Measurements from ENCODE around the gene CNTNAP2.

CNTNAP2 gene

GRCh38 chr7:147069771-147070170 is 953.2 kb downstream of the CNTNAP2 start:
- Histone ChIP-seq H2AFZ (ENCODE audit: low read depth) (no peak overlapping the region), H3K4me2 (no peak overlapping the region), H3K4me1 (ENCODE audit: low read depth, poor library complexity, severe bottlenecking) (no peaks in the 10 kb centered on the region), H3K4me3 (IDR thresholded peaks at IDR 0.05; ENCODE audit: insufficient read depth, low read depth, low read length) (no peak overlapping the region), H3K9ac (no peak overlapping the region), H3K27me3 (ENCODE audit: insufficient read depth, low read depth) (no peaks in the 10 kb centered on the region), H4K20me1 (ENCODE audit: insufficient read depth) (no peaks in the 10 kb centered on the region), H3K79me2 (ENCODE audit: insufficient read depth, low read depth) (no peaks in the 10 kb centered on the region), H3K27ac (no peak overlapping the region), H3K36me3 (ENCODE audit: insufficient read depth) (no peaks in the 10 kb centered on the region)
- TF ChIP-seq CTCF (conservative IDR thresholded peaks at IDR 0.05; ENCODE audit: low read depth, low read length) = no peak

- Histone ChIP-seq H3K36me3 (ENCODE audit: insufficient read depth) (no peaks in the 10 kb centered on the region), H3K9ac (no peak overlapping the region), H3K27ac (no peak overlapping the region), H3K4me3 (IDR thresholded peaks at IDR 0.05; ENCODE audit: insufficient read depth, low read depth, low read length) (no peak overlapping the region), H3K4me2 (no peak overlapping the region), H2AFZ (ENCODE audit: low read depth) (no peak overlapping the region), H3K27me3 (ENCODE audit: insufficient read depth, low read depth) (no peaks in the 10 kb centered on the region), H3K4me1 (ENCODE audit: low read depth, poor library complexity, severe bottlenecking) (no peaks in the 10 kb centered on the region), H3K79me2 (ENCODE audit: insufficient read depth, low read depth) (no peaks in the 10 kb centered on the region), H4K20me1 (ENCODE audit: insufficient read depth) (no peaks in the 10 kb centered on the region)
- TF ChIP-seq CTCF (conservative IDR thresholded peaks at IDR 0.05; ENCODE audit: low read depth, low read length) = no peak
Observed at GRCh38 chr7:147070886-147071285, 954.3 kb downstream of the CNTNAP2 start.

GRCh38 chr7:147071536-147071935 is 954.9 kb downstream of the CNTNAP2 start:
- no peak for TF ChIP-seq CTCF (conservative IDR thresholded peaks at IDR 0.05; ENCODE audit: low read depth, low read length)
- Histone ChIP-seq H2AFZ (ENCODE audit: low read depth) (no peak overlapping the region), H3K36me3 (ENCODE audit: insufficient read depth) (no peaks in the 10 kb centered on the region)

GRCh38 chr7:147078312-147078711 is 961.7 kb downstream of the CNTNAP2 start:
- Histone ChIP-seq H3K27ac (no peak overlapping the region), H3K9ac (no peak overlapping the region), H3K27me3 (ENCODE audit: insufficient read depth, low read depth) (no peaks in the 10 kb centered on the region), H3K79me2 (ENCODE audit: insufficient read depth, low read depth) (no peaks in the 10 kb centered on the region), H3K4me3 (IDR thresholded peaks at IDR 0.05; ENCODE audit: insufficient read depth, low read depth, low read length) (no peak overlapping the region), H4K20me1 (ENCODE audit: insufficient read depth) (no peaks in the 10 kb centered on the region), H3K4me1 (ENCODE audit: low read depth, poor library complexity, severe bottlenecking) (no peaks in the 10 kb centered on the region), H3K36me3 (ENCODE audit: insufficient read depth) (no peaks in the 10 kb centered on the region), H2AFZ (ENCODE audit: low read depth) (no peak overlapping the region), H3K4me2 (no peak overlapping the region)
- no peak for TF ChIP-seq CTCF (conservative IDR thresholded peaks at IDR 0.05; ENCODE audit: low read depth, low read length)

More at GRCh38 chr7:147071536-147071935, 954.9 kb downstream of the CNTNAP2 start:
- Histone ChIP-seq H3K4me3 (IDR thresholded peaks at IDR 0.05; ENCODE audit: insufficient read depth, low read depth, low read length) (no peak overlapping the region), H4K20me1 (ENCODE audit: insufficient read depth) (no peaks in the 10 kb centered on the region), H3K27me3 (ENCODE audit: insufficient read depth, low read depth) (no peaks in the 10 kb centered on the region), H3K9ac (no peak overlapping the region), H3K4me1 (ENCODE audit: low read depth, poor library complexity, severe bottlenecking) (no peaks in the 10 kb centered on the region), H3K4me2 (no peak overlapping the region), H3K79me2 (ENCODE audit: insufficient read depth, low read depth) (no peaks in the 10 kb centered on the region), H3K27ac (no peak overlapping the region)

Data from KMS-11 (cell line).